ENCODE results near the gene TTC3.

Gene TTC3

GRCh38 chr21:37062593-37062935 lies 10.5 kb upstream of the TTC3 start:
- DNase-seq (ENCODE audit: low read depth) = no peak

- DNase-seq (ENCODE audit: low read depth) = no peak
Observed at GRCh38 chr21:37063433-37063832, 9.6 kb upstream of the TTC3 start.

- no peak for DNase-seq (ENCODE audit: low read depth)
Observed at GRCh38 chr21:37064841-37065240, 8.2 kb upstream of the TTC3 start.

- DNase-seq (ENCODE audit: low read depth) = no peak
Observed at GRCh38 chr21:37065561-37066177, 7.4 kb upstream of the TTC3 start.

- no peak for DNase-seq (ENCODE audit: low read depth)
Observed at GRCh38 chr21:37071561-37072273, 1.3 kb upstream of the TTC3 start.

GRCh38 chr21:37072274-37072987 lies 623 bp upstream of the TTC3 start:
- DNase-seq (ENCODE audit: low read depth) = peak; percentile 28

GRCh38 chr21:37073417-37074196 lies 553 bp downstream of the TTC3 start:
- no peak for DNase-seq (ENCODE audit: low read depth)

- no peak for DNase-seq (ENCODE audit: low read depth)
Observed at GRCh38 chr21:37074197-37074510, 1.1 kb downstream of the TTC3 start.

GRCh38 chr21:37074546-37074945 lies 1.5 kb downstream of the TTC3 start:
- no peak for DNase-seq (ENCODE audit: low read depth)

GRCh38 chr21:37075214-37075770 lies 2.2 kb downstream of the TTC3 start:
- no peak for DNase-seq (ENCODE audit: low read depth)

GRCh38 chr21:37076087-37076850 lies 3.2 kb downstream of the TTC3 start:
- DNase-seq (ENCODE audit: low read depth) = no peak

- no peak for DNase-seq (ENCODE audit: low read depth)
Observed at GRCh38 chr21:37077403-37077802, 4.3 kb downstream of the TTC3 start.

- no peak for DNase-seq (ENCODE audit: low read depth)
Observed at GRCh38 chr21:37079211-37079824, 6.3 kb downstream of the TTC3 start.

- no peak for DNase-seq (ENCODE audit: low read depth)
Observed at GRCh38 chr21:37082375-37082774, 9.3 kb downstream of the TTC3 start.

GRCh38 chr21:37082856-37083528 lies 9.9 kb downstream of the TTC3 start:
- DNase-seq (ENCODE audit: low read depth) = no peak

- no peak for DNase-seq (ENCODE audit: low read depth)
Observed at GRCh38 chr21:37085726-37086125, 12.7 kb downstream of the TTC3 start.

GRCh38 chr21:37087188-37087587 lies 14.1 kb downstream of the TTC3 start:
- DNase-seq (ENCODE audit: low read depth) = peak; percentile 46

GRCh38 chr21:37088186-37088735 lies 15.2 kb downstream of the TTC3 start:
- DNase-seq (ENCODE audit: low read depth) = no peak

- no peak for DNase-seq (ENCODE audit: low read depth)
Observed at GRCh38 chr21:37093977-37094376, 20.9 kb downstream of the TTC3 start.

- DNase-seq (ENCODE audit: low read depth) = no peak
Observed at GRCh38 chr21:37095821-37096220, 22.8 kb downstream of the TTC3 start.
